ENCODE results near the gene CLASP1.
"Not testable (repeated sequence)": the region's sequence is repeated elsewhere in the genome, so short reads cannot be mapped to it uniquely, and the experiment has no call there.

The CLASP1 gene

GRCh38 chr2:121564905-121565304 is 84.4 kb downstream of the CLASP1 start:
- in situ Hi-C loops (cut with HindIII; ENCODE audit: low pct_ligation_motif_present, low pct_unique_long_range_greater_than_20kb, low sequenced_read_pairs), result no loop called here
- no peak for DNase-seq

- DNase-seq; in situ Hi-C loops (cut with HindIII; ENCODE audit: low pct_ligation_motif_present, low pct_unique_long_range_greater_than_20kb, low sequenced_read_pairs): not testable (repeated sequence)
These were observed 85.5 kb downstream of the CLASP1 start for GRCh38 chr2:121563754-121564153.

- in situ Hi-C loops (cut with HindIII; ENCODE audit: low pct_ligation_motif_present, low pct_unique_long_range_greater_than_20kb, low sequenced_read_pairs), result no loop called here
- no peak for DNase-seq
These were observed 86.7 kb downstream of the CLASP1 start for GRCh38 chr2:121562269-121563176.

- in situ Hi-C loops (cut with HindIII; ENCODE audit: low pct_ligation_motif_present, low pct_unique_long_range_greater_than_20kb, low sequenced_read_pairs), result no loop called here
These were observed 87.5 kb downstream of the CLASP1 start for GRCh38 chr2:121561617-121562268.

GRCh38 chr2:121558329-121558728 is 90.9 kb downstream of the CLASP1 start:
- no peak for DNase-seq
- in situ Hi-C loops (cut with HindIII; ENCODE audit: low pct_ligation_motif_present, low pct_unique_long_range_greater_than_20kb, low sequenced_read_pairs), result no loop called here

More at GRCh38 chr2:121561617-121562268, 87.5 kb downstream of the CLASP1 start:
- no peak for DNase-seq

GRCh38 chr2:121555008-121555407 is 94.3 kb downstream of the CLASP1 start:
- DNase-seq, result no peak
- in situ Hi-C loops (cut with HindIII; ENCODE audit: low pct_ligation_motif_present, low pct_unique_long_range_greater_than_20kb, low sequenced_read_pairs), result no loop called here

- DNase-seq; in situ Hi-C loops (cut with HindIII; ENCODE audit: low pct_ligation_motif_present, low pct_unique_long_range_greater_than_20kb, low sequenced_read_pairs): not testable (repeated sequence)
These were observed 96.6 kb downstream of the CLASP1 start for GRCh38 chr2:121552477-121553180.

- DNase-seq, result no peak
- in situ Hi-C loops (cut with HindIII; ENCODE audit: low pct_ligation_motif_present, low pct_unique_long_range_greater_than_20kb, low sequenced_read_pairs), result no loop called here
These were observed 98.6 kb downstream of the CLASP1 start for GRCh38 chr2:121550669-121551068.

GRCh38 chr2:121547646-121548045 is 101.6 kb downstream of the CLASP1 start:
- in situ Hi-C loops (cut with HindIII; ENCODE audit: low pct_ligation_motif_present, low pct_unique_long_range_greater_than_20kb, low sequenced_read_pairs), result no loop called here
- no peak for DNase-seq

- DNase-seq, result no peak
- in situ Hi-C loops (cut with HindIII; ENCODE audit: low pct_ligation_motif_present, low pct_unique_long_range_greater_than_20kb, low sequenced_read_pairs), result no loop called here
These were observed 103.3 kb downstream of the CLASP1 start for GRCh38 chr2:121545913-121546312.

- DNase-seq, result no peak
- in situ Hi-C loops (cut with HindIII; ENCODE audit: low pct_ligation_motif_present, low pct_unique_long_range_greater_than_20kb, low sequenced_read_pairs), result no loop called here
These were observed 104.0 kb downstream of the CLASP1 start for GRCh38 chr2:121545257-121545656.

GRCh38 chr2:121541495-121541894 is 107.8 kb downstream of the CLASP1 start:
- in situ Hi-C loops (cut with HindIII; ENCODE audit: low pct_ligation_motif_present, low pct_unique_long_range_greater_than_20kb, low sequenced_read_pairs), result no loop called here
- no peak for DNase-seq

- in situ Hi-C loops (cut with HindIII; ENCODE audit: low pct_ligation_motif_present, low pct_unique_long_range_greater_than_20kb, low sequenced_read_pairs), result no loop called here
- no peak for DNase-seq
These were observed 109.4 kb downstream of the CLASP1 start for GRCh38 chr2:121539750-121540469.

- no peak for DNase-seq
- in situ Hi-C loops (cut with HindIII; ENCODE audit: low pct_ligation_motif_present, low pct_unique_long_range_greater_than_20kb, low sequenced_read_pairs), result no loop called here
These were observed 112.3 kb downstream of the CLASP1 start for GRCh38 chr2:121536850-121537557.

GRCh38 chr2:121536347-121536746 is 112.9 kb downstream of the CLASP1 start:
- in situ Hi-C loops (cut with HindIII; ENCODE audit: low pct_ligation_motif_present, low pct_unique_long_range_greater_than_20kb, low sequenced_read_pairs), result no loop called here
- DNase-seq, result no peak

- in situ Hi-C loops (cut with HindIII; ENCODE audit: low pct_ligation_motif_present, low pct_unique_long_range_greater_than_20kb, low sequenced_read_pairs), result no loop called here
- DNase-seq, result no peak
These were observed 115.3 kb downstream of the CLASP1 start for GRCh38 chr2:121534007-121534406.

- no peak for DNase-seq
- in situ Hi-C loops (cut with HindIII; ENCODE audit: low pct_ligation_motif_present, low pct_unique_long_range_greater_than_20kb, low sequenced_read_pairs), result no loop called here
These were observed 116.4 kb downstream of the CLASP1 start for GRCh38 chr2:121532894-121533293.

GRCh38 chr2:121532347-121532766 is 116.9 kb downstream of the CLASP1 start:
- in situ Hi-C loops (cut with HindIII; ENCODE audit: low pct_ligation_motif_present, low pct_unique_long_range_greater_than_20kb, low sequenced_read_pairs), result no loop called here
- no peak for DNase-seq
